GM21390 (cell line): ENCODE measurements around the gene POU2F1.
A peak's percentile ranks its signal among the peaks of the same experiment; 100 is the strongest.
"Not testable (repeated sequence)": the region's sequence is repeated elsewhere in the genome, so short reads cannot be mapped to it uniquely, and the experiment has no call there.

ENCODE experiments used
- ATAC-seq: cut with Tn5 transposase; IDR thresholded peaks from one replicate; pipeline ENCODE4 v1.9.1; 2021; ENCODE audit not compliant: unreplicated experiment

POU2F1 gene

DNA sequence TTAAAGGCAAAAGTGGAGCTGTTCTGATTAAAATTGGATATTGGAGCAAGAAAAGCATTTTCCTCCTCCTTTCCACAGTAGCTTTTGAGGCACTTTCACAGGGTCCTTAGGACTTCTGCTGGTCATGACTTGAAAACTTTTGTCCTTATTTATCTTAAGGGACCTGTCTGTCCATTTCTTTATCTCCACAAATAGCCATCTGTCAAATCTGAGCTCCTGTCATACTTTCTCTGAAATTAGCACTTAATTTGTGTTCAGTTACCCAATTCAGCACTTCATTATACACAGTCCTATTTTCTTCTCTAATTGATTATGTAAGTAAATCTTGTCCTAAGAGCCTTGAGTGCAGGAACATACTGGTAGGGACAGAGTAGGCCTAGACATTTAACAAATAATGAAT is 9.8 kb downstream of the POU2F1 start:
- no peak for ATAC-seq

DNA sequence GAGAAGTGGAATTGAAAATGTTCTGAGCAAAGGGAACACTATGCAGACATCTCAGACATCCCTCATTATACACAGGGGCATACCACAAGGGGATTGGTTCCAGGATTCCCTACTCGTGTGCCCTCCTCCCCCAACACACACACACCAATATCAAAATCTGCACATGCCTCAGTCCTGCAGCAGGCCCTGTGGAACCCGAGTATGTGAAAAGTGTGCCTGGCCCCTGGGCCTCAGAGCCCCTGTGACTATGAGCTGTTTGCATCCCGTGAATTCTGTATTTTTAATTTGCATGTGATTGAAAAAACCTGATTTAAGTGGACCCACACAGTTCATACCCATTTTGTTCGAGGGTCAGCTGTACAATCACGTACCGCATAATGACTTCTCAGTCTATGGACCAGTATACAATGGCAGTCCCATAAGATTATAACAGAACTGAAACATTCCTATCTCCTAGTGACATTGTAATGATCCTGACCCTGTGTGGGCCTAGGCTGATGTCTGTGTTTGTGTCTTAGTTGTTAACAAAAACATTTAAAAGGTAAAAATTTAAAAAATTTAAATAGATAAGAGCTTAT is 11.3 kb downstream of the POU2F1 start:
- ATAC-seq, result no peak

DNA sequence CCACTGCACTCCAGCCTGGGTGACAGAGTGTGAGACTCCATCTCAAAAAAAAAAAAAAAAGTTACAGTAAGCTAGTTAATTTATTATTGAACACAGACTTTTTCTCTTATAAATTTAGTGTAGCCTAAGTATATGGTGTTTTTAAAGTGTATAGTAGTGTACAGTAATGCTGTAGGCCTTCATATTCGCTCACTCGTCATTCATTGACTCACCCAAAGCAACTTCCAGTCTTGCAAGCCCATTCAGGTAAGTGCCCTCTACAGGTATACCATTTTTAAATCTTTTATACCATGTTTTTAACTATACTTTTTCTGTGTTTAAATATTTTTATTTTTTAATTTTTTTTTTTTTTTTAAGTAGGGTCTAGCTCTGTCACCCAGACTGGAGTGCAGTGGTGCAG is 12.1 kb downstream of the POU2F1 start:
- no peak for ATAC-seq

DNA sequence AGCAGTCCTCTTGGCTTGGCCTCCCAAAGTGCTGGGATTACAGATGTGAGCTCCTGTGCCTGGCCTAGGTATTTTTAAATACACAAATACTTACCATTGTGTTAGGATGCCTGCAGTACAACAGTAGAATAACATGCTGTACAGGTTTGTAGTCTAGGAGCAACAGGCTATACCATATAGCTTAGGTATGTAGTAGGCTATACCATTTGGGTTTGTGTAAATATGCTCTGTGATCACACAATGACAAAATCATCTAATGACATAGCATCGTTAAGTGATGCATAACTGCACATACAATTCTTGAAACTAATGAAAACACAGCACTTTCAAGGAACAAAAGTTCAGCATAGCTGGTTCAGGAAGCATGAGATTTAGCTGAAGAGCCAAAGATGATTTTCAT is 12.7 kb downstream of the POU2F1 start:
- no peak for ATAC-seq

DNA sequence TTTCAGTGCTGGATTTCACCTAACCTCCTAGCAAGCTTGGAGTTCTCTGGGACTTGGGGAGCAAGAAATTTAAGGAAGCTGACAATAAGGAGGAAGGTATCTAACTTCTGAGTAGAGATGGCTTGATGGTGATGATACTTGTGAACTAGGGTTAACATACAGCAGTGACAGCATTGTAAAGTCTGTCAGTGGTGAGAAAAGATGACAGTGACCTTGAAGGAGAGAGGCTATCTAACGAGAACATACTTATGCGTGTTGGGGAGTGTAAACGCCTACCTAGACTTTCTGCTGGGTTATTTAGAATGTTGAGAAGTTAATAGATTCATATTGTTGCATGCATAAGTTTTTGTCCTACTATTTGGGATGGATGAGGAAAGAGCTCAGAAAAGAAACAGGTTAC is 16.3 kb downstream of the POU2F1 start:
- no peak for ATAC-seq

DNA sequence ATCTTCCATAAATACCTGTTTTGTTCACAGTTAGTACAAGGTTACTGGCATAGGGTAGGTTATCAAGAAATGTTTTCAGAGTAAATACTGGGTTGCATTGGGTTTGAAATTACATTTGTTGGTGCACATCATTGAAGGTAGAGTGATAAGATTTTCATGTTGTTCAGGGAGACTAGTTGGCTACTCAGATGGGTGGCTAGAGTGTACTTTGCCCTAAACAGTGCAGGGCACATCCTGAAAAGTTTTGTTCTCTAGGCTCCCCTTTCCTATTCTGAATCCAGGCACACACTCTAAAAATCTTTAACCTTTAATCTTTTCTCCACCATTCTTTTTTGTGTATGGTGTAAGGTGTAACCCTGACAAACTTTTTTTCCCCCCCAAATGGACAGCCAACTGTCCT is 18.0 kb downstream of the POU2F1 start:
- ATAC-seq, result no peak

DNA sequence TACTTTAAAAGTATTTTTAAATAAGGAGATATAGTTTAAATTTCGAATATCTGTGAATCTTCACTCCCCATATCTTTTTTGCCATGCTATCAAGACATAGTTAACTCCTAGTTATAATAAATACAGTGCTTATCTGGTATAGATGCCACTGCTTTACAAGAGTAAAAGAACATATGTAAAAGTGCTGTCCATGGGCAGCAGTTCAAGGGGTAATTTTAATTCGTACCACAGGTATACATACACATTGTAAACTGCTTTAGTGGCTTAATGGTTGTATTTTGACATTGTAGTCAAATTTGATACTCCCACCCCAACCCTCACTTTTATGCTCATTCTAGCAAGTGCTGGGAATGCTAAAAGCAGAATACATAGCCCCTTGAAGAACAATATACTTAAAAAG is 18.6 kb downstream of the POU2F1 start:
- ATAC-seq, result no peak

DNA sequence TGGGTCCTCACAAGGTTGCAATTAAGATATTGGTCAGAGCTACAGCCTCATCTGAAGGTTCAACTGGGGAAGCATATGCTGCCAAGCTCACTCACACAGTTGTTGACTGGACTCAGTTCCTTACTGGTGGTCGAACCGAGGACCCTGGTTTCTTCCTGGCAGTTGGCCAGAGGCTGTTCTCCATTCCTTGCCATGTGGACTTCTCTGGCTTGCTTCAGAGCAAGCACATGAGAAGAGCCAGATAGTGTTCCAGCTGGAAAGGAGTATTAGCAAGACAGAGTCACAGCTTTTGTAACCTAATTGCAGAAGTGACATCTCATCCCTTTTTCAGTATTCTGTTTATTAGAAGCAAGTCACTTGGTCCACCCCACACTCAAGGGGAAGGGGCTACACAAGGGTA is 23.6 kb downstream of the POU2F1 start:
- ATAC-seq, result no peak

DNA sequence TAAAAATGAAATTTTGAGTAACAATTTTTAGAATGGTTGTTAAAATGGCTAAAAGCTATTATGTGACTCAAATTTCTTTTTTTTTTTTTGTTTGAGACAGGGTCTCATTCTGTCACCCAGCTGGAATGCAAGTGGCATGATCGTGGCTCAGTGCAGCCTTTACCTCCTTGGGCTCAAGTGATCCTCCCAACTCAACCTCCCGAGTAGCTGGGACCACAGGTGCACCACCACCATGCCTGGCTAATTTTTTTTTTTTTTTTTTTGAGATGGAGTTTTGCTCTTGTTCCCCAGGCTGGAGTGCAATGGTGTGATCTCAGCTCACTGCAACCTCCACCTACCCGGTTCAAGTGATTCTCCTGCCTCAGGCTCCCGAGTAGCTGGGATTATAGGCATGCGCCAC is 24.5 kb downstream of the POU2F1 start:
- ATAC-seq, result not testable (repeated sequence)

DNA sequence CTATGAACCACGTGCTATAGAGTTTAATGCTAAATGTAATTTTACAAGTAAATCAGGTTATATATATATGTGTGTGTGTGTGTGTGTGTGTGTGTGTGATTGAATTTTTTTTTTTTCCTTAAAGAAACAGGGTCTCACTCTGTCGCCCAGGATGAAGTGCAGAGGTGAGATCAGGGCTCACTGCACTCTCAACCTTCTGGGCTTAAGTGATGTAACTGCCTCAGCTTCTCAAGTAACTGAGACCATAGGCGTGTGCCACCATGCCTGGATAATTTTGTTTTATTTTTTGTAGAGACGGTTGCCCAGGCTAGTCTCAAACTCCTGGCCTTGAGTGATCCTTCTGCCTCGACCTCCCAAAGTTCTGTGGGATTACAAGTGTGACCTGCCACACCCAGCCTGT is 26.3 kb downstream of the POU2F1 start:
- no peak for ATAC-seq

DNA sequence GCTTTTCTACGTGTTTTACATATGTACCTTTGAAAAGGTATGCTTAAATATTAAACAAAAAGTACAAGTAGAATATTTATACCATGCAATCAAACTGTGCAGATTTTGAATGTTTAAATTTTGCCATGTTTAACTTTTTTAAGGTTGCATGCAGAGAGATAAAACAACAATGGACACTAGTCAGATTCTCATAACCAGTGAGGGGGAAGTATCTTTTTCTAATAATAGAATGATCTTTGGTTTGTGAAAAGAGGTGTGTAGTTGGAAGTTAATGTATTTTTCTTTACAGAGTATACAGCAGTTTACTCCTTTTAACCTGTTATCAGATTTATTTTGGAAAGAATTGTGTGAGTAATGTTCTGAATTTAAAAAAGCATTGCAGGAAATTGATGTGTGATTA is 27.1 kb downstream of the POU2F1 start:
- no peak for ATAC-seq

DNA sequence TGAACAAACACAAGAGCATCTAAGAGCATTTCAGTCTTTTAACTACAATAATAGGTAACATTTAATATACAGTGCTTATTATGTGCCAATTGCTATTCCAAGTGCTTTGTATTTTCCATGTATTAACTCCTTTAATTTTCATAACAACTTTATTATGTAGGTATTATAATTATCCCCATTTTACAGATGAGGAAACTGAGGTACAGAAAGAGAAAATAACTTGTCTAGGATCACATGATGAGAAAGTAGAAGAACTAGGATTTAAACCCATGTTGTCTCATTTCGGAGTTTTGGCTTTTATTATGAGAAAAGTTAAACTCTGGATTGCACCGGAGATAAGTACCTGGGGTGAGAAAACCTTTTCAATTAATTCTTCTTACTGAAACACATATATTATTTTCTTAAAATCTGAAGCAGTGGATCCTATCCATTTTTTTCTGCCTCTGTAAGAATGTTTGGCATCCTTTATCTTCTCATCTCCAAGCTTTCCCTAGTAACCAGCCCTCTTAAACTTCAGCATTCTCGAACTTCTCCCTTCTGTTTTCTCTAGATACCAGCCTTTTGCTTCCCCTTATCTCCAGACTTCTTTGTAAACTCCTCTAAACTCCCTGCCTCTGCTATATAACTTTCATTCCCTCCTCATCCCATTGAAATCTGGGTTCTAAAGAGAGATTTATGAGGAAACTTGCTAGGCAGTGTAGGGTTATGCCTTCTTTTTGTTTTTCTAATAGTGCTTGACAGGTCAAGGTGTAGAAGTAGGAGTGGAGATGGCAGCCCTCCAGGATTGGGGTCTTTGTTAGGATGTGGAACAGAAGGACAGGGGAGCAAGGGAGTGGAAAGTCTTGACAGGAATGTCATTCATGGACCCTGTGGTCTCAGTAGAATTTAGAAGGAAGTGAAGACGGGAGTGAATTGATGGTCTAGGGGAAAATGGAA is 28.3 kb downstream of the POU2F1 start:
- ATAC-seq, result peak; percentile 13

DNA sequence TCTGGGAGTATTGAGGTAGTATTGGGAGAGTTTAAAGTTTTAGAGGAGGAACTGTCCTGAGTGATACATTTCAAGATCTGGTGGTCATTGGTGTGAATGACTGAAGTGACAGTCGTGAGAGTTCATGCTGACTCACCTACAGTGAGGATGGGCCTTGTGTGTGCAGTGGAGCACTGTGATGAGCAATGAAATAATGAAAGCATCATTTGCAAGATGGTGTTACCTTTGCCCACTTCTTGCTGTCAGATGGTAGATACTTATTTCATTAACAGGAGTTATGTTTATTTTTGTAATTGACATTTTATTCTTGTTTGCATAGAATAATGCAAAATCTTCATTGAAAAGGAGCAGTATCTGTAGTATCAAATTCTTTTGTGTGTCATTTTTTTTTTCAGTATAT is 29.0 kb downstream of the POU2F1 start:
- ATAC-seq, result peak; percentile 57

DNA sequence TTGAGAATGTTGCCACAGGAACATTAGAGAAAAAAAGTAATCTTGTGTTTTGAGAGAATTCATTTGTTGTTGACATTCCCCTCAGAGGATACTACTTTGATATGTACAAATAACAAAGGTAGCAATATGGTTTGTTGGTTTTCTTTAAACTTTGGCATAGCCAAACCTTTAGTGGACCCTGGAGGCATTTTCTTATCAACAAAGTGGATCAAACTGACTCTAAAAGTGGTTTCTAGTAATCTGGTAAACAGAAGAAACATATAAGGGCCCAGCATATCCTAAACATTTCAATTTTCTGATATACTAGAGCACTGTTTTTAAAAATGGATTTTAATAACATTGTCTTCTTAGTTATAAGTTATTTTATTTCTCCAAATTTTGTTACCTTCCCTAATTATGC is 29.8 kb downstream of the POU2F1 start:
- ATAC-seq, result no peak

DNA sequence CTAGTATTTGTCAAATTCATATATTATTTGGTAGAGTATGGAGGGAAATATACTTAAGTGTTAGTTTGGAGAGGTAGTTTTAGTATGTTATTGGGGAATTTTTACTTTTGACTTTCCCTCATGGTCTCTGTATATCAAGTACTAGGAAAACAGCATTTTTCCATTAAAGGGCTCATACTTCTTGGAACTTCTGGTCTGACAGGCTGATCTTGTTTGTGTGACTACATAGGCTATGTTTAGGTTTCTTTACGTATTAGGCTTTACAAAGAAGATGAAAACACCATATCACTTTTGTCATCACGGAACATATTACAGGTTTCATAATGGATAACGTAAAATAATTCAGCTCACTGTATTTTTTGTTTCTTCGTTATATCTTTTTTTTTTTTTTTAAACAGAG is 30.8 kb downstream of the POU2F1 start:
- no peak for ATAC-seq

DNA sequence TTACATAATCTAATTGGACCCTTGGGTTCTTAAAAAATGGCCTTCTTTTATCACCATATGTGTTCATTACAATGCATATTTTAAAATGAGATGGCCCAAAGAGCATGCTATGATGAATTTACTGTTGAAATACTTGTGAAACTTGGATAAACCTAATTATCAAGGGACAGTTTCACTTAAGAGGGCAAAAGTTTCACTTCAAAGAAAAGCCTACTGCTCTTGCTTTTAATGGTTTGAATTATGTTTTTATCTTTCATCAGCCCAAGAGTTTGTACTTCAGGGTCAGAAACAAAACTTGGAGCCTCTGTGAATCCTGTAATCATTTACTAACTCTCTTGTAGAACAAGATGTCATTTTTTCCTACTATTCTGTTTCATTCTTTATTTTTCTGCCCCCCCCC is 32.3 kb downstream of the POU2F1 start:
- no peak for ATAC-seq

DNA sequence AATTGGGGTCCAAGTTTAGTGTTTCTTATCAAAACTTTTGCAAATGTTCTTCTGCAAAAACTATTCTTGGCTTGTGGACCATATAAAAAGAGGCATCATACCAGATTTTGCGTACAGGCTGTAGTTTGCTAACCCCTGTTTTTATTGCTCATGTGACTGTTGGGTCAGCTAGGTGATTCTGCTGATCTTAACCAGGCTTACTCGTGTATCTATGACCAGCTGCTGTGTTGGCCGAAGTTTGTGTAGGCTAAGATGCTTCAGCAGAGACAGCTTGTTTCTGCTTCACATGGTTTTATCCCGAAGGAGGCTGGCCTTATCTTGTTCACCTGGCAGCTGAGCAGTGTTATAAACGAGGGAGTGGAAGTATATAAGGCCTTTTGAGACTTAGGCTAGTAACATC is 38.2 kb downstream of the POU2F1 start:
- ATAC-seq, result no peak

DNA sequence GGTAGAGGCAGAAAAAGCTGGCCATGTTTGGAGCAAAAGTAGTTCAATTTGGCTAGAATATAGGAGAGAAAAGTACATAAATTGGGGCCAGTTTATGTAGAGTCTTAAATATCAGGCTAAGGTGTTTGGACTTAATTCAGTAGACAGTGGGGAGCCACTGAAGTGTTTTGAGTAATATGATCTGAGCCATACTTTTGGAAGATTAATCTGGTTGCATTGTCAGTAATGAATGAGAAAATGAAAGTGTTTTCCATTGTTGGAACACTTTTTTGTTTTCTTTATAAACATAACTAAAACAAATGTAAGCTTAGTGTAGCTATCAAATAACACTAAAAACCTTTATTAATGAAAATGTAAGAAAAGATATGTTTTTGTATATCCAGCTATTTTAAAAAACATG is 42.1 kb downstream of the POU2F1 start:
- no peak for ATAC-seq

DNA sequence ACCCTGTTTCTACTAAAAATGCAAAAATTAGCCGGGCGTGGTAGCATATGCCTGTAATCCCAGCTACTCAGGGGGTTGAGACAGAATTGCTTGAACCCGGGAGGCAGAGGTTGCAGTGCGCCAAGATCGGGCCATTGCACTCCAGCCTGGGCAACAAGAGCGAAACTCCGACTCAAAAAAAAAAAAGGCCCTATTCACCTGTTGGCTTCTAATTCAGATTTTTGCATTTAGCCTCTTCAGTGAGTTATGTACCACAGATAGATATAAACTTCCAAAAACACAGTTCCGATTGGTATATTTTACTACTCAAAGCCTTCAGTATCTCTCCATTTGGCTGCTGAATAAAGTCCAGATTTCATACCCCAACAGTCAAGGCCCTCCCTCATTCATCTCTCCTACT is 42.7 kb downstream of the POU2F1 start:
- ATAC-seq, result no peak

DNA sequence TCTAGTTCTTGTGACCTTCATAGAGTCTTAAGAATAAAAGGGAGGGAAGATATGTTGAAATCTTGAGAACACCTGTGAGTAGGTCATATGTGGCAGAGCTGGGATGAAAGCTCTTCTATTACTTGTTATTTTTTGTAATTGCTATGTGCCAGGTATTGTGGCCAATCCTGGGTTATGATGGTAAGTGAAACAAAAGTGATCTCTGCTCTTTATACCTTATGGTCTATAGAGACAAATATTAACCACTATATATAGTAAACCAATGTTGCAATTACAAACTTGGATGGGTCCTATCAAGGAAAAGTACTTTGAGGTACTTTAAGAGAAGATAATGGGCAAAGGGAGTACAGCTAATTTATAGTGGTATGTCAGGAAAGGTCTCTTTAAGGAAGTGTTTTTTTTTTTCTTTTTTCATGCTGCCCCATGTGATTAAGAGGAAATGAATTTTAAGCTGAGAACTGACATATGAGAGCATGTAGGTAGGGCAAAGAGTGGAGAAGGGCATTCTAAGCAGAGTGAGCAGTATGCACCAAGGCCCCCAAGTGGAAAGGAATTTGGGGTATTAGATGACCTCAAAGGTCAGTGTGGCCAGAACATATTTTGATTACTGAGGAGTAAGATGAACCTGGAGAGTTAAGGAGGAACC is 43.3 kb downstream of the POU2F1 start:
- peak; percentile 55 for ATAC-seq

DNA sequence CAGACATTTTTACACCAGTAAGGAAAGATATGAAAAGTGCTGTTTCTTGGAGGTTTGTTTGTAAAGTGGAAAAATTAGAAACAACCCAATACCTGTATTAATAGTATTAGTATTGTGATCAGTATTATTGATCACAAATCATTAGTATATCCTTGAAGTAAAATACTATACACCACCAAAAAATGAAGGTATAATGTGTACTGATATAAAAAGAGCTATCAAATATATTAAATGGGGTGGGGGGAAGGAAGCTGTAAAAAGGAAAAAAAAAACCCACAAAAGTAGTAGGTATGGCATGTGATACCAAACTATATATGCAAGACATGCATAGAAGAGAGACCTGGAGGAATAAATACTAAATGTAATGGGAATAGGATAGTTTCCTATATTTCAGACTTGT is 46.3 kb downstream of the POU2F1 start:
- no peak for ATAC-seq

DNA sequence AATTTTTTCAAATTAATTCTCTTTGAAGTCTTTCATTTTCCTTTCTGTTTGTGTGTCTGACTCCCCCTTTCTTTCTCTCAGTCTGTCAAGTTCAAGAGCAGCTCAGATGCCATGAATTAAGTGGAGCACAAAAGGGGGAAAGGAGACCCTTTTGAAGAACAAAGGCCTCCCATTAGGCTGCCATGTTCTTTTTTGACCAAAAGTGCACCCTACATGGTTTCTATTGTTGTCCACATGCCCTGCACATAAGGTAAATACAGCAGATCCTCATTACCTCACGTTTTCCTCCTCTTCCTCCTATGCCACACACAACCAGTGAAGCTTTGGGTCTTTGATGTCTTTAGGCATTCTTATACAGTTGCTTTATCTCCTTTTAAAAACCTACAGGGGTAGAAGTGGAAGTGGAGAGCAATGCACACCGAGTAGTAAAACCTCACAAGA is 47.7 kb downstream of the POU2F1 start:
- no peak for ATAC-seq
